HG03066 (cell line): Measurements from ENCODE around the gene GPR39.

ENCODE experiments used
- ATAC-seq: cut with Tn5 transposase; IDR thresholded peaks from one replicate; pipeline ENCODE4 v1.9.1; 2021; ENCODE audit warnings: low read depth; ENCODE audit not compliant: unreplicated experiment

The GPR39 gene

GRCh38 chr2:132407784-132408183, 8.8 kb upstream of the GPR39 start:
- no peak for ATAC-seq

- ATAC-seq, result no peak
Observed at GRCh38 chr2:132412021-132412420, 4.6 kb upstream of the GPR39 start.

GRCh38 chr2:132414081-132414480, 2.5 kb upstream of the GPR39 start:
- ATAC-seq, result no peak

GRCh38 chr2:132415256-132415914, 1.2 kb upstream of the GPR39 start:
- ATAC-seq, result no peak

- no peak for ATAC-seq
Observed at GRCh38 chr2:132415915-132416722, 486 bp upstream of the GPR39 start.

- no peak for ATAC-seq
Observed at GRCh38 chr2:132417430-132418035, 928 bp downstream of the GPR39 start.

GRCh38 chr2:132419235-132419634, 2.6 kb downstream of the GPR39 start:
- ATAC-seq, result no peak

GRCh38 chr2:132419941-132420340, 3.3 kb downstream of the GPR39 start:
- ATAC-seq, result no peak

- no peak for ATAC-seq
Observed at GRCh38 chr2:132420816-132421805, 4.5 kb downstream of the GPR39 start.

- ATAC-seq, result no peak
Observed at GRCh38 chr2:132422736-132423135, 6.1 kb downstream of the GPR39 start.

GRCh38 chr2:132424526-132425121, 8.0 kb downstream of the GPR39 start:
- ATAC-seq, result no peak

GRCh38 chr2:132426033-132426432, 9.4 kb downstream of the GPR39 start:
- ATAC-seq, result no peak

GRCh38 chr2:132426656-132427055, 10.1 kb downstream of the GPR39 start:
- ATAC-seq, result no peak

- ATAC-seq, result no peak
Observed at GRCh38 chr2:132429351-132429750, 12.7 kb downstream of the GPR39 start.

GRCh38 chr2:132429941-132430573, 13.5 kb downstream of the GPR39 start:
- no peak for ATAC-seq

GRCh38 chr2:132430895-132431294, 14.3 kb downstream of the GPR39 start:
- ATAC-seq, result no peak

GRCh38 chr2:132437852-132438669, 21.5 kb downstream of the GPR39 start:
- no peak for ATAC-seq

GRCh38 chr2:132438691-132439090, 22.1 kb downstream of the GPR39 start:
- ATAC-seq, result no peak
